HEK293 (cell line): Measurements from ENCODE around the gene ZFP2.

Experiments
- IKZF3 ChIP-seq: fragments of 450-650 bp; IDR thresholded peaks from 2 replicates; pipeline ENCODE4 v1.5.0; 2018; ENCODE audit warnings: missing biosample characterization, mild to moderate bottlenecking, missing genetic modification characterization, moderate library complexity
- KLF10 ChIP-seq: fragments of 450-650 bp; IDR thresholded peaks from 2 replicates; pipeline ENCODE4 v1.5.1; 2018; ENCODE audit warnings: missing biosample characterization, mild to moderate bottlenecking, missing genetic modification characterization
- MEIS1 ChIP-seq: sonication (generic); formaldehyde crosslinking; IDR thresholded peaks from 2 replicates; pipeline ENCODE4 v1.8.1; 2022; ENCODE audit warnings: missing genetic modification reagents, mild to moderate bottlenecking, borderline replicate concordance
- MYNN ChIP-seq: fragments of 450-650 bp; formaldehyde crosslinking; IDR thresholded peaks from 2 replicates; pipeline ENCODE4 v1.5.1; 2016; ENCODE audit warnings: missing biosample characterization, missing genetic modification characterization, borderline replicate concordance
- SALL2 ChIP-seq: fragments of 450-650 bp; formaldehyde crosslinking; IDR thresholded peaks from 2 replicates; pipeline ENCODE4 v1.5.0; 2017; ENCODE audit warnings: missing biosample characterization, mild to moderate bottlenecking, missing genetic modification characterization, borderline replicate concordance
- SP2 ChIP-seq: fragments of 450-650 bp; formaldehyde crosslinking; IDR thresholded peaks from 2 replicates; pipeline ENCODE4 v1.5.1; 2016; ENCODE audit warnings: missing biosample characterization, missing genetic modification characterization
- SP3 ChIP-seq: fragments of 450-650 bp; formaldehyde crosslinking; IDR thresholded peaks from 2 replicates; pipeline ENCODE4 v1.5.1; 2016; ENCODE audit warnings: missing biosample characterization, missing genetic modification characterization
- YY1 ChIP-seq: fragments of 450-650 bp; formaldehyde crosslinking; IDR thresholded peaks from 2 replicates; pipeline ENCODE4 v1.5.1; 2018; ENCODE audit warnings: missing biosample characterization, missing genetic modification characterization
- YY2 ChIP-seq: fragments of 450-650 bp; formaldehyde crosslinking; IDR thresholded peaks from 2 replicates; pipeline ENCODE4 v1.5.1; 2016; ENCODE audit warnings: missing biosample characterization, missing genetic modification characterization
- ZBTB1 ChIP-seq: fragments of 450-650 bp; formaldehyde crosslinking; IDR thresholded peaks from 2 replicates; pipeline ENCODE4 v1.5.1; 2016; ENCODE audit warnings: missing biosample characterization, missing genetic modification characterization
- ZBTB8A ChIP-seq: fragments of 450-650 bp; formaldehyde crosslinking; IDR thresholded peaks from 2 replicates; pipeline ENCODE4 v1.5.1; 2016; ENCODE audit warnings: missing biosample characterization, missing genetic modification characterization
- ZNF112 ChIP-seq: fragments of 450-650 bp; formaldehyde crosslinking; IDR thresholded peaks from 2 replicates; pipeline ENCODE4 v1.5.0; 2017; ENCODE audit warnings: missing biosample characterization, missing genetic modification characterization
- ZNF138 ChIP-seq: fragments of 450-650 bp; formaldehyde crosslinking; IDR thresholded peaks from 2 replicates; pipeline ENCODE4 v1.5.1; 2016; ENCODE audit warnings: missing biosample characterization, missing genetic modification characterization, borderline replicate concordance
- ZNF155 ChIP-seq: fragments of 450-650 bp; formaldehyde crosslinking; IDR thresholded peaks from 2 replicates; pipeline ENCODE4 v1.5.1; 2016; ENCODE audit warnings: missing biosample characterization, missing genetic modification characterization
- ZNF16 ChIP-seq: fragments of 450-650 bp; formaldehyde crosslinking; IDR thresholded peaks from 2 replicates; pipeline ENCODE4 v1.5.1; 2016; ENCODE audit warnings: low read depth, missing biosample characterization, missing genetic modification characterization
- ZNF24 ChIP-seq: fragments of 450-650 bp; formaldehyde crosslinking; IDR thresholded peaks from 2 replicates; pipeline ENCODE4 v1.5.1; 2016; ENCODE audit warnings: missing biosample characterization, missing genetic modification characterization
- ZNF248 ChIP-seq: fragments of 450-650 bp; formaldehyde crosslinking; IDR thresholded peaks from 2 replicates; pipeline ENCODE4 v1.5.1; 2017; ENCODE audit warnings: missing biosample characterization, missing genetic modification characterization
- ZNF302 ChIP-seq: fragments of 450-650 bp; formaldehyde crosslinking; IDR thresholded peaks from 2 replicates; pipeline ENCODE4 v1.5.1; 2016; ENCODE audit warnings: missing biosample characterization, missing genetic modification characterization, low read depth
- ZNF324 ChIP-seq: fragments of 450-650 bp; formaldehyde crosslinking; IDR thresholded peaks from 2 replicates; pipeline ENCODE4 v1.5.1; 2016; ENCODE audit warnings: missing biosample characterization, missing genetic modification characterization
- ZNF341 ChIP-seq: fragments of 450-650 bp; formaldehyde crosslinking; IDR thresholded peaks from 2 replicates; pipeline ENCODE4; 2016; ENCODE audit warnings: low read depth, missing biosample characterization, missing genetic modification characterization
- ZNF473 ChIP-seq: fragments of 450-650 bp; formaldehyde crosslinking; IDR thresholded peaks from 2 replicates; pipeline ENCODE4 v1.5.1; 2017; ENCODE audit warnings: missing biosample characterization, missing genetic modification characterization
- ZNF626 ChIP-seq: fragments of 450-650 bp; sonication (Bioruptor Pico); formaldehyde crosslinking; IDR thresholded peaks from 2 replicates; pipeline ENCODE4 v1.5.1; 2018; ENCODE audit warnings: missing biosample characterization, missing genetic modification characterization, inconsistent platforms
- ZNF629 ChIP-seq: fragments of 450-650 bp; formaldehyde crosslinking; IDR thresholded peaks from 2 replicates; pipeline ENCODE4 v1.5.1; 2017; ENCODE audit warnings: missing biosample characterization, missing genetic modification characterization
- ZNF707 ChIP-seq: fragments of 450-650 bp; formaldehyde crosslinking; IDR thresholded peaks from 2 replicates; pipeline ENCODE4 v1.5.1; 2016; ENCODE audit warnings: missing biosample characterization, missing genetic modification characterization
- ZXDB ChIP-seq: fragments of 450-650 bp; formaldehyde crosslinking; IDR thresholded peaks from 2 replicates; pipeline ENCODE4 v1.5.1; 2016; ENCODE audit warnings: missing biosample characterization, missing genetic modification characterization
- TF ChIP-seq, protein P1 (sequence below): fragments of 450-650 bp; formaldehyde crosslinking; IDR thresholded peaks from 2 replicates; pipeline ENCODE4 v1.5.1; 2016; ENCODE audit warnings: missing biosample characterization, missing genetic modification characterization
- TF ChIP-seq, protein P2 (sequence below): fragments of 450-650 bp; formaldehyde crosslinking; optimal IDR thresholded peaks from 2 replicates; pipeline ENCODE3; 2016; ENCODE audit warnings: missing biosample characterization, mild to moderate bottlenecking, missing genetic modification characterization
- TF ChIP-seq, protein P3 (sequence below): fragments of 450-650 bp; formaldehyde crosslinking; IDR thresholded peaks from 2 replicates; pipeline ENCODE4 v1.5.0; 2017; ENCODE audit warnings: missing biosample characterization, missing genetic modification characterization, borderline replicate concordance
- TF ChIP-seq, protein P4 (sequence below): fragments of 450-650 bp; formaldehyde crosslinking; IDR thresholded peaks from 2 replicates; pipeline ENCODE4 v1.5.1; 2016; ENCODE audit warnings: missing biosample characterization, missing genetic modification characterization
- TF ChIP-seq, protein P5 (sequence below): fragments of 450-650 bp; formaldehyde crosslinking; IDR thresholded peaks from 2 replicates; pipeline ENCODE4 v1.5.1; 2016; ENCODE audit warnings: missing biosample characterization, missing genetic modification characterization
- TF ChIP-seq, protein P6 (sequence below): fragments of 450-650 bp; formaldehyde crosslinking; IDR thresholded peaks from 2 replicates; pipeline ENCODE4 v1.5.1; 2017; ENCODE audit warnings: missing biosample characterization, missing genetic modification characterization

ZFP2 gene

DNA sequence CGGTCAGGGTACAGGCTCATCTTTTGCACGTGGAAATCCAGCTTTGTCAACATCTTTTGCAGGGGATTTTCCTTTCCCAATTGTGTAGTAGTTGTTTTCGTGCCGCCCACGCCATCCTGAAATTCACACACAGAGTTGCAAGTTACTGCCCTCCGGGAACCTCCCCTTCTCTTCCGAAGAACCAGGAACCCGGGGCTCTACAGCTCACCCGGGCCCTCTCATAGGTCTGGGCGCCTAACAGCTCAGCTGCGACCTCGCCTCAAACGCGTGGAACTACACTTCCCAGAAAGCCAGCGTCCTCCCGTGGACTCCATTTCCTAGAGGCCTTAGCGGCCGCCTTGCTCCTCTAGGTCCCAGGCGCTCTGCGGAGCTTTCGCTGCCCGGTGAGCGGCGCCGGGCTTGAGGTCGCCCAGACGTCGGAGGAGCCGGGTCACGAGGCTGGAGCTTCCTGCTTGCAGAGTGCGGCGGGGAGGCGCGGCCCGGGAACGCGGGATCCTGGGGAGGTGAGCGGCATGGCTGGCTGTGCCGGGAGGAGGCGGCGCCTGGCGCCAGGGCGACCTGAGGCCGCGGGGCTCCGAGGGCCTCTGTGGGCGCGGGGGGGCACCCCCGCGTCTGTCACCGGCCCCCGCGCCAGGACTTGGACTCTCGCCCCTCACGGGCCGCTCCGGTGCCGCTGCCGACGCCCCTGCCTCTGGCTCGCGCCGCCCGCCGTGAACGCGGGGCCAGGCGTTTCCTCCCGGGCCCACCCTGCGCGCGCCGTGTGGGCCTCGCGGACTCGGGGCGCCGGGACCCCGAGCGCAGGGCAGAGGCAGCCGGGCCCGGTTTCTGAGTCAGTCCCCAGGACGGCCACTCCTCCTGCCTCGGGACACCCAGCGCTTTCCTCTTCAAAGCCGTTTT is 35.8 kb upstream of the ZFP2 start, which contains the start of gene ZNF354B (continued):
- TF ChIP-seq ZNF629 (tag by site-specific recombination) = no peak
- peak; percentile 92 for TF ChIP-seq ZBTB8A (tag by site-specific recombination)
- TF ChIP-seq ZNF248 = no peak
- TF ChIP-seq KLF10 = peak; percentile 42; the same call in 1 of the 2 replicates
- no peak for TF ChIP-seq ZNF155 (tag by site-specific recombination)
- TF ChIP-seq, protein P1, sequence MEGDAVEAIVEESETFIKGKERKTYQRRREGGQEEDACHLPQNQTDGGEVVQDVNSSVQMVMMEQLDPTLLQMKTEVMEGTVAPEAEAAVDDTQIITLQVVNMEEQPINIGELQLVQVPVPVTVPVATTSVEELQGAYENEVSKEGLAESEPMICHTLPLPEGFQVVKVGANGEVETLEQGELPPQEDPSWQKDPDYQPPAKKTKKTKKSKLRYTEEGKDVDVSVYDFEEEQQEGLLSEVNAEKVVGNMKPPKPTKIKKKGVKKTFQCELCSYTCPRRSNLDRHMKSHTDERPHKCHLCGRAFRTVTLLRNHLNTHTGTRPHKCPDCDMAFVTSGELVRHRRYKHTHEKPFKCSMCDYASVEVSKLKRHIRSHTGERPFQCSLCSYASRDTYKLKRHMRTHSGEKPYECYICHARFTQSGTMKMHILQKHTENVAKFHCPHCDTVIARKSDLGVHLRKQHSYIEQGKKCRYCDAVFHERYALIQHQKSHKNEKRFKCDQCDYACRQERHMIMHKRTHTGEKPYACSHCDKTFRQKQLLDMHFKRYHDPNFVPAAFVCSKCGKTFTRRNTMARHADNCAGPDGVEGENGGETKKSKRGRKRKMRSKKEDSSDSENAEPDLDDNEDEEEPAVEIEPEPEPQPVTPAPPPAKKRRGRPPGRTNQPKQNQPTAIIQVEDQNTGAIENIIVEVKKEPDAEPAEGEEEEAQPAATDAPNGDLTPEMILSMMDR (tag by site-specific recombination) = peak; percentile 34; the same call in 1 of the 2 replicates
- peak; percentile 68 for TF ChIP-seq YY1 (tag by site-specific recombination)
- no peak for TF ChIP-seq ZNF473 (tag by site-specific recombination)
- TF ChIP-seq SP2 = peak; percentile 67
- no peak for TF ChIP-seq ZNF707 (tag by site-specific recombination)
- TF ChIP-seq, protein P2, sequence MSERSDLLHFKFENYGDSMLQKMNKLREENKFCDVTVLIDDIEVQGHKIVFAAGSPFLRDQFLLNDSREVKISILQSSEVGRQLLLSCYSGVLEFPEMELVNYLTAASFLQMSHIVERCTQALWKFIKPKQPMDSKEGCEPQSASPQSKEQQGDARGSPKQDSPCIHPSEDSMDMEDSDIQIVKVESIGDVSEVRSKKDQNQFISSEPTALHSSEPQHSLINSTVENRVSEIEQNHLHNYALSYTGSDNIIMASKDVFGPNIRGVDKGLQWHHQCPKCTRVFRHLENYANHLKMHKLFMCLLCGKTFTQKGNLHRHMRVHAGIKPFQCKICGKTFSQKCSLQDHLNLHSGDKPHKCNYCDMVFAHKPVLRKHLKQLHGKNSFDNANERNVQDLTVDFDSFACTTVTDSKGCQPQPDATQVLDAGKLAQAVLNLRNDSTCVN = peak; percentile 89
- TF ChIP-seq, protein P3, sequence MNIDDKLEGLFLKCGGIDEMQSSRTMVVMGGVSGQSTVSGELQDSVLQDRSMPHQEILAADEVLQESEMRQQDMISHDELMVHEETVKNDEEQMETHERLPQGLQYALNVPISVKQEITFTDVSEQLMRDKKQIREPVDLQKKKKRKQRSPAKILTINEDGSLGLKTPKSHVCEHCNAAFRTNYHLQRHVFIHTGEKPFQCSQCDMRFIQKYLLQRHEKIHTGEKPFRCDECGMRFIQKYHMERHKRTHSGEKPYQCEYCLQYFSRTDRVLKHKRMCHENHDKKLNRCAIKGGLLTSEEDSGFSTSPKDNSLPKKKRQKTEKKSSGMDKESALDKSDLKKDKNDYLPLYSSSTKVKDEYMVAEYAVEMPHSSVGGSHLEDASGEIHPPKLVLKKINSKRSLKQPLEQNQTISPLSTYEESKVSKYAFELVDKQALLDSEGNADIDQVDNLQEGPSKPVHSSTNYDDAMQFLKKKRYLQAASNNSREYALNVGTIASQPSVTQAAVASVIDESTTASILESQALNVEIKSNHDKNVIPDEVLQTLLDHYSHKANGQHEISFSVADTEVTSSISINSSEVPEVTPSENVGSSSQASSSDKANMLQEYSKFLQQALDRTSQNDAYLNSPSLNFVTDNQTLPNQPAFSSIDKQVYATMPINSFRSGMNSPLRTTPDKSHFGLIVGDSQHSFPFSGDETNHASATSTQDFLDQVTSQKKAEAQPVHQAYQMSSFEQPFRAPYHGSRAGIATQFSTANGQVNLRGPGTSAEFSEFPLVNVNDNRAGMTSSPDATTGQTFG (tag by site-specific recombination) = no peak
- TF ChIP-seq, protein P4, sequence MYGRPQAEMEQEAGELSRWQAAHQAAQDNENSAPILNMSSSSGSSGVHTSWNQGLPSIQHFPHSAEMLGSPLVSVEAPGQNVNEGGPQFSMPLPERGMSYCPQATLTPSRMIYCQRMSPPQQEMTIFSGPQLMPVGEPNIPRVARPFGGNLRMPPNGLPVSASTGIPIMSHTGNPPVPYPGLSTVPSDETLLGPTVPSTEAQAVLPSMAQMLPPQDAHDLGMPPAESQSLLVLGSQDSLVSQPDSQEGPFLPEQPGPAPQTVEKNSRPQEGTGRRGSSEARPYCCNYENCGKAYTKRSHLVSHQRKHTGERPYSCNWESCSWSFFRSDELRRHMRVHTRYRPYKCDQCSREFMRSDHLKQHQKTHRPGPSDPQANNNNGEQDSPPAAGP (tag by site-specific recombination) = peak; percentile 20; the same call in 1 of the 2 replicates
- TF ChIP-seq ZNF24 (tag by site-specific recombination) = no peak
- no peak for TF ChIP-seq ZNF112
- no peak for TF ChIP-seq ZNF138 (tag by site-specific recombination)
- TF ChIP-seq, protein P5, sequence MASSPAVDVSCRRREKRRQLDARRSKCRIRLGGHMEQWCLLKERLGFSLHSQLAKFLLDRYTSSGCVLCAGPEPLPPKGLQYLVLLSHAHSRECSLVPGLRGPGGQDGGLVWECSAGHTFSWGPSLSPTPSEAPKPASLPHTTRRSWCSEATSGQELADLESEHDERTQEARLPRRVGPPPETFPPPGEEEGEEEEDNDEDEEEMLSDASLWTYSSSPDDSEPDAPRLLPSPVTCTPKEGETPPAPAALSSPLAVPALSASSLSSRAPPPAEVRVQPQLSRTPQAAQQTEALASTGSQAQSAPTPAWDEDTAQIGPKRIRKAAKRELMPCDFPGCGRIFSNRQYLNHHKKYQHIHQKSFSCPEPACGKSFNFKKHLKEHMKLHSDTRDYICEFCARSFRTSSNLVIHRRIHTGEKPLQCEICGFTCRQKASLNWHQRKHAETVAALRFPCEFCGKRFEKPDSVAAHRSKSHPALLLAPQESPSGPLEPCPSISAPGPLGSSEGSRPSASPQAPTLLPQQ = peak; percentile 55; the same call in 1 of the 2 replicates
- no peak for TF ChIP-seq ZNF16 (tag by site-specific recombination)
- no peak for TF ChIP-seq MYNN (tag by site-specific recombination)
- 0 out of 2 replicates have a peak, but pooled peaks have one; percentile 66 for TF ChIP-seq ZNF626 (tag by site-specific recombination)
- TF ChIP-seq MEIS1 (CRISPR knock-in tag) = no peak
- TF ChIP-seq ZXDB (tag by site-specific recombination) = peak; percentile 65; the same call in 1 of the 2 replicates
- TF ChIP-seq ZNF341 = peak; percentile 98
- TF ChIP-seq, protein P6, sequence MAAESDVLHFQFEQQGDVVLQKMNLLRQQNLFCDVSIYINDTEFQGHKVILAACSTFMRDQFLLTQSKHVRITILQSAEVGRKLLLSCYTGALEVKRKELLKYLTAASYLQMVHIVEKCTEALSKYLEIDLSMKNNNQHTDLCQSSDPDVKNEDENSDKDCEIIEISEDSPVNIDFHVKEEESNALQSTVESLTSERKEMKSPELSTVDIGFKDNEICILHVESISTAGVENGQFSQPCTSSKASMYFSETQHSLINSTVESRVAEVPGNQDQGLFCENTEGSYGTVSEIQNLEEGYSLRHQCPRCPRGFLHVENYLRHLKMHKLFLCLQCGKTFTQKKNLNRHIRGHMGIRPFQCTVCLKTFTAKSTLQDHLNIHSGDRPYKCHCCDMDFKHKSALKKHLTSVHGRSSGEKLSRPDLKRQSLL (tag by site-specific recombination) = peak; percentile 39
- 0 out of 2 replicates have a peak, but pooled peaks have one; percentile 26 for TF ChIP-seq IKZF3 (tag by site-specific recombination)
- peak; percentile 38; the same call in 1 of the 2 replicates for TF ChIP-seq YY2 (tag by site-specific recombination)
- no peak for TF ChIP-seq ZBTB1 (tag by site-specific recombination)
- no peak for TF ChIP-seq ZNF302 (tag by site-specific recombination)
- peak; percentile 77 for TF ChIP-seq SP3 (tag by site-specific recombination)
- TF ChIP-seq SALL2 (tag by site-specific recombination) = no peak
- TF ChIP-seq ZNF324 = 0 out of 2 replicates have a peak, but pooled peaks have one; percentile 37
